Central memory CD4-positive, alpha-beta T cell (primary cell): Measurements from ENCODE around the gene DMPK.
"Not testable (repeated sequence)": the region's sequence is repeated elsewhere in the genome, so short reads cannot be mapped to it uniquely, and the experiment has no call there.

ENCODE experiments used
- DNase-seq: peaks from one replicate; pipeline ENCODE4 v3.0.0; 2022

Gene DMPK

DNA sequence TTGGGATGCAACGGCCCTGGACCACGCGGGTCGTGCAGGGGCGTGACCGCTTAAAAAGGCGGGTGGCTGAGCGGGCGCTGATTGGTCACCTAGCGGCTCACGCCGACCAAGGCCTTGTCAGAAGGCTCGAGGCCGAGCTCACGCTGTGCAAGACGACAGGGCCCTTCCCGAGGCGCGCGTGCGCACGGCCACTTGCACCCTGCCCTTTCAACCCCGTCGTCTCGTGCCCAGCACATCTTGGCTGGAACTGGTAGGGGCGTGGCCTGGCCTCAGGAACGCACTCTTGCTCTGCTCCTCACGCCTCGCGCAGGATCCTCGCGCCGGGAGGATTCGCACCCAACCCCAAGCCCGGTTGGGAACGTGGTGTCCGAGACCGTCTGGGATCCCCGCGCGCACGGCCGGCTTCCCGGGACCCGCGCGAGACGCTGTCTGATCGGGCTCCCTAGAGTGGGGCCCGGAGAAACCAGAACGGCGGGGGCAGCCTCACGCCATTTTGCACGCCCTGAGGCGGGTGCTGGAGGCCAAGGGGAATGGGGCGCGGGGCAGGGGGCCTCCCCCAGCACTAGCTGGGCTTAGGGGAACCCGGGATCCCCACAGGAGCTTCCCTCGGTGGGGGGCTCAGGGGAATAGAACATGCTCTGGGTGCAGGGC, 49.0 kb downstream of the DMPK start, which contains the start of gene MEIOSIN:
Gene MEIOSIN, plus strand, starts transcription at position 280 of the 651 bp plus-strand sequence. CDS start 1,938 bp downstream, outside the sequence.
- no peak for DNase-seq

DNA sequence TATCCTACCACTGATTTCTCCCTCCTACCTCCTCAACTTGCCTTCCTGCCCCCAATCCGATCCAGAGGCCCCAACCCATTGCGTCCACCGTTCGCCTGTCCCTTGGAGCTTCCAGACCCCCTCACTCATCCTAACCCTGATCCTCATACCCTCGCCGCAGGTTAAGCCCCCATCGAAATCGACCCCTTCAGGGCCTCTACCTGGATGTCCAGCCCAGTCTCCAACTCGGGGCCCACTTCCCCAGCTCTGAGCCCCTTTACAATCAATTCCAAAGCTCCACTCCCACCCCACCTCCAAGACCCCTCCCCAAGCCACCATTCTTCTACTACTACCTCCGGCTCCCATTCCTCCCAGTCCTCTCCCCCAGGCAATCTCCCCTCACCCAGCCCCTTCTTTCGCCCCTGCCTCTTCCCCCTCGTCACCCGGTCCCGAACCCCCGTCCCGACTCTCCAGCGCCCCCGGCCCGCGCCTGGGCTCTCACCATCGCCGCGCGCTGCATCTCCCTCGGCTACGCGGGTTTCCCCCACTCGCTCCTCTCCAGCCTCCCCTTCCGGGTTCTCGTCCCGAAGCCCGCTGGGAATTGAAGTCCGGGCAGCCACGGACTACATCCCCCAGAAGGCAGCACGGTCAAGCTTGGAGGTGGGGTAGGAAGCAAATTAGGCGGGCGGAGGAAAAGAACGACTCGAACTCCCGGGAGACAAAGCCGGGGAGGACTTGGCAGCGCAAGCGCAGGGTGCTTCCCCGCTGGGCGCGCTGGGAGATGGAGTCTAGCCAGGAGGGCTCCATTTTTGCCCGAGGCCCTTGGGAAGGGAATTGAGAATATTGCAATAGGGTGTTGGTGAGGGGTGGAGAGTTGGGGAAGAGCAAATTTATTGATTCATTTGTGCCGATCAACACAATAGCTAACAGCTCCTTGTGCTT, 51.7 kb downstream of the DMPK start, which contains the start of gene FBXO46:
Gene FBXO46, minus strand, starts transcription at position 529 of the 921 bp plus-strand sequence. CDS start 17,401 bp downstream, outside the sequence.
- DNase-seq: peak; percentile 91

DNA sequence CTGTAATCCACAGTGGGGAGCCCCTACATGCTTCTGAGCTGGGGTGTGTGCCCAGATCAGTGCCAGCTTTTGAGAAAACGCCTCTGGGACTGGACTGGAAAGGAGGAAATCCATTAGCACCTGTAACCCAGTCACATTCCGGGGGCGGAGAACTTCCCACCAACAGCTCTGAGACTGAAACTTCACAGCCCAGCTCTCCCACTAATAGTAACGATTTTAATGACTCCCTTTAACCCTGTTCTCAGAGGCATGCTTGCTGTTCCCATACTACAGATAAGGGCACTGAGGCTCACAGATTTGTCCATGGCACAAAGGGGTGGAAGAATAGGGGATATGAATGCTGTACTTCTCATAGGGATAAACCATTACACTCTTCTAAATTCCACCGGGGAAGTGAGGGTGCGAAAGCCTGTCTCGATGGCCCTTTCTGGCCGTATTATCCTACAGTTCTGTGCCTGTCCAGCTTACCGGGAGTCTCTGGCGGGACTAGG, 52.4 kb downstream of the DMPK start:
- no peak for DNase-seq

DNA sequence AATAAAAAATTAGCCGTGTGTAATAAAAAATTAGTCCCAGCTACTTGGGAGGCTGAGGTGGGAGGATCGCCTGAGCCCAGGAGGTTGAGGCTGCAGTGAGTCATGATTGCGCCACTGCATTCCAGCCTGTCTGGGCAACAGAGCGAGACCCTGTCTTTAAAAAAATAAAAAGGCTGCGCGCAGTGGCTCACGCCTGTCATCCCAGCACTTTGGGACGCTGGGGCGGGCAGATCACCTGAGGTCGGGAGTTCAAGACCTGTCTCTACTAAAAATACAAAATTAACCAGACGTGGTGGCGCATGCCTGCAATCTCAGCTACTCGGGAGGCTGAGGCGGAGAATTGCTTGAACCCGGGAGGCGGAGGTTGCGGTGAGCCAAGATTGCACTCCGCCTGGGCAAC, 53.6 kb downstream of the DMPK start:
- DNase-seq: not testable (repeated sequence)

DNA sequence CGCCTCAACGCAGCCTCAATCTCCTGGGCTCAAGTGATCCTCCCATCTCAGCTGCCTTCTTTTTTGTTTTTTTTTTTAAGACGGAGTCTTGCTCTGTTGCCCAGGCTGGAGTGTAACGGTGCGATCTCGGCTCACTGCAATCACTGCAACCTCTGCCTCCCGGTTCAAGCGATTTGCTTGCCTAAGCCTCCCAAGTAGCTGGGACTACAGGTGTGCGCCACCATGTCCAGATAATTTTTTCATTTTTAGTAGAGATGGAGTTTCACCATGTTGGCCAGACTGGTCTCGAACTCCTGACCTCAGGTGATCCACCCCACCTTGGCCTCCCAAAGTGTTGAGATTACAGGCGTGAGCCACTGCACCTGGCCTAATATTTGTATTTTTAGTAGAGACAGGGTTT, 62.2 kb downstream of the DMPK start:
- not testable (repeated sequence) for DNase-seq
